Fibroblast of skin of right biceps (primary cell): ENCODE results near the gene ADAD2.

Experiments
- DNase-seq: peaks from one replicate; pipeline ENCODE4 v3.0.0-alpha.2; 2013

The ADAD2 gene

GRCh38 chr16:84226026-84226425, 35.1 kb downstream of the ADAD2 start:
- DNase-seq: no peak

GRCh38 chr16:84227548-84227947, 36.6 kb downstream of the ADAD2 start:
- DNase-seq: no peak

DNA sequence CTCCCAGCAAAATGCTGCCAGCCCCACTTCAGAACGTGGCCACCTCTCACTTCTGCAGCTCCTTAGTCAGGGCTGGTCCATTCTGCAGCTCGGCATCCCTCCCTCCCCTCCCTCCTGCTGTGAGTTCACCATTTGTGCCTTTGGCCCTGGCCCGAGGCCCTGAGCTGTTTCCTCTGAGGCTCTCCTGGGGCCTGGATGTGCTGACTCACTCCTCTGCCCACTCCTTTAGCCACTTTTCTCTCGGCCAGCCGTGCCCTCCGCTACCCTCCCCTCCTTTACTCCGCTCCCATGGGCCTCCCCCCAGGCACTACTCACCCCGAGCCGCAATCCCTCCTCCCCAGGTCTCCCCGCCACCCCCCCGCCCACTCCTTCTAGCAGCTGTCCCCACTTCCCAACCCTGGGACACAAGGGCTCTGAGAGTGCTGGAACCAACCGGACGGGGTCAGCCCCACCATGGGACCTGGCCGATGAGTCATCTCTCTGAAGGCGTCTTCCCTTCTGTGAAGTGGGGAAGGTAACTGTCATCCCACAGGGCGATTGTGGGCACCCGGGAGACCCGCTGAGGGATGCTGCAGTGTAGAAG, 37.4 kb downstream of the ADAD2 start:
- DNase-seq: peak; percentile 74

DNA sequence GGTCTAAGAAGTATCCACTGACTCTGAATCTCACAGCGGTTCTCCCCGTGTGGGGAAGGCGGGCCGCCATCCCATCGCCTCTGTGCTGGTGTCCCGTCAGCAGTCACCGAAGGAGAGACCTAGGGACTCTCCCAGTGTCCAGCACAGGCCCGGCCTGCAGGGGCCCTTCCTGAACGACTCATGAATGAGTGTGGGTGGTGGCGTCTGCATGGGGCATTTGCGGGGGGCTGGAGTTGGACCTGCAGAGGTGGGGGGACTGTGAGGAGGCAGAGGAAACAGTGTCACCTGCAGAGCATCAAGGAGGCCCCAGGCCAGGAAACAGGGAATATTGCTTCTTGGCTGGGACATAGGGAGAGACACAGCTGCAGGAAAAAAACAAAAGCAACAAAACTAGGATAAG, 38.5 kb downstream of the ADAD2 start:
- no peak for DNase-seq

DNA sequence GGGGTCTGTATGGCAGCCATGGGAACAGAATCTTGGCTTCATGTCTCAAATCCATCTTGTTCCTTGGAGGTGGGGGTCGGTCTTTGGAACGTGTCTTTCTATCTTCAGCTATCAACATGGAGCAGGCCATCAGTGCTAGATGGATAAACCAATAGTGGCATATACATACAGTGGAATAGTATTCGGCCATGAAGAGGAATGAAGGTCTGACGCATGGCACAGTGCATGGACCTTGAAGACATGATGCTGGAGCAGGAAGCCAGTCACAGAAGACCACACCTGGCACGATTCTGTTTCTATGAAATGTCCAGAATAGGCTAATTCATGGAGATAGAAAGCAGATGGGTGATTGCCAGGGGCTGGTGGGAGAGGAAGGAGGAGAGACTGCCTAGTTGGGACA, 41.1 kb downstream of the ADAD2 start:
- no peak for DNase-seq

- no peak for DNase-seq
These were observed 42.0 kb downstream of the ADAD2 start for GRCh38 chr16:84232969-84233368.

GRCh38 chr16:84233748-84234147, 42.8 kb downstream of the ADAD2 start:
- no peak for DNase-seq

GRCh38 chr16:84234321-84235241, 43.6 kb downstream of the ADAD2 start:
- DNase-seq: no peak

- no peak for DNase-seq
These were observed 45.7 kb downstream of the ADAD2 start for GRCh38 chr16:84236671-84237070.

DNA sequence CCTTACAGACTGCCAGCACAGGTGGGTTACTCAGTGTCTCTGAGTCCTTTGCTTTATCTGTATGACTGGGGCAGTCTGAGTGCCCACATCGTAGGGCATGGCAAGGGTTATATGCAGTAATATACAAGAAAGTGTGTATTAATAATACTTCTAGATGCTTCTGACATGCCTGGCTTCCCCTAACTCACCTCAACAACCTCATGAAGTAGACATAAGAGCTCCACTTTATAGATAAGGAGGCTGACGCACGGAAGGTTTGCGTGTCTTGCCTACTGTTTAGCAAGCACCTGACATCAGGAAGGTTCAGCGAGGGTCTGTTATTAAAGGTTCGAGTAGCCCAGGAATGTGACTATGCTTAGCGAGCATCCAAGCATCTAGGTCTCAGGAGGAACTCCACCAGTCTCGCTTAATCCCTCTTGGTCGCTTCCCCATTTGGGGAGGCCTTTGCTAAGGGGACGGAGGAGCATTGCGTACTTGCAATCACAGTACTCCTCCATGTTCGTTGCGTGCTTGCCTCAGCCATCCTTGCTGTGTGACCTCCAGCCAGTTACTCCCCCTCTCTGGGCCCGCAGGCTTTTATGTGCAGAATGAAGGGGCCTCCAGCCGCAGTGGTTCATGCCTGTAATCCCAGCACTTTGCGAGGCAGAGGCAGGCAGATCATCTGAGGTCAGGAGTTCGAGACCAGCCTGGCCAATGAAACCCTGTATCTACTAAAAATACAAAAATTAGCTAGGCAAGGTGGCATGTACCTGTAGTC, 47.2 kb downstream of the ADAD2 start:
- DNase-seq: no peak

GRCh38 chr16:84239141-84239769, 48.3 kb downstream of the ADAD2 start:
- no peak for DNase-seq

GRCh38 chr16:84239909-84240308, 49.0 kb downstream of the ADAD2 start, which contains the start of gene KCNG4:
TSS of gene KCNG4 (minus strand) at chr16:84240012. CDS start at chr16:84237485, 2,527 bp downstream.
- DNase-seq: no peak

DNA sequence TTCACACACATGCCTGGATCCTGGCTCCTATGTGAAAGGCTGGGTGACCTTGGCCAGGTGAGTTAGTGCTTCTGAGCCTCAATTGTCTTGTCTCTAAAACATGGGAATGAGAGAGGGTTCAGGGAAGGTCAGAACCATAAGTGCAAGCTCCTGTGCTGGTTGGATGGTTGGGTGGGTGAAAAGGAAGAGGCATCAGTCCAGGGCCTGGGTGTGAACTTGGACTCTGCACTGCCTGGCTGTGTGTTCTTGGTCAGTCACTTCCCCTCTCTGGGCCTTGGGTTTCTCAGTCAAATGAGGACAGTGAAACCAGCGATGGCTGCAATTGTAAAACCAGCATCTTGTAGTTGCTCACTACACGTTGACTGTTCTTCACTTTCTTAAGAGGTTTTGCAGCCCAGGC, 49.5 kb downstream of the ADAD2 start:
- DNase-seq: no peak

- no peak for DNase-seq
These were observed 50.8 kb downstream of the ADAD2 start for GRCh38 chr16:84241778-84242177.

DNA sequence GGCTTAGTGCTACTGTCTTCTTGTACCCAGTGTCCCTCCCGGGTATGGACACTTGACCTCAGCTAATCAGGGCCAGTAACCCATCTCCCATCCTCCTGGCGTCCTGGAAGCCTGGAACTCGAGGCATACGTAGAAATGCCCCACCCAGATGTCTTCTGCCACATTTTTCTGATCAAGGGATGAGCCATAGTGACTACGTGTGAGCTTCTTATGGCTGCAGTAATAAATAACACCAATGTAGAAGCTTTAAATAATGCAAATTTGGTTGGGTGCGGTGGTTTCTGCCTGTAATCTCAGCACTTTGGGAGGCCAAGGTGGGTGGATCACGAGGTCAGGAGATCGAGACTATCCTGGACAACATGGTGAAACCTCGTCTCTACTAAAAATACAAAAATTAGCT, 51.9 kb downstream of the ADAD2 start:
- DNase-seq: no peak

GRCh38 chr16:84243732-84244131, 52.8 kb downstream of the ADAD2 start:
- DNase-seq: no peak

GRCh38 chr16:84244728-84245127, 53.8 kb downstream of the ADAD2 start:
- DNase-seq: no peak

DNA sequence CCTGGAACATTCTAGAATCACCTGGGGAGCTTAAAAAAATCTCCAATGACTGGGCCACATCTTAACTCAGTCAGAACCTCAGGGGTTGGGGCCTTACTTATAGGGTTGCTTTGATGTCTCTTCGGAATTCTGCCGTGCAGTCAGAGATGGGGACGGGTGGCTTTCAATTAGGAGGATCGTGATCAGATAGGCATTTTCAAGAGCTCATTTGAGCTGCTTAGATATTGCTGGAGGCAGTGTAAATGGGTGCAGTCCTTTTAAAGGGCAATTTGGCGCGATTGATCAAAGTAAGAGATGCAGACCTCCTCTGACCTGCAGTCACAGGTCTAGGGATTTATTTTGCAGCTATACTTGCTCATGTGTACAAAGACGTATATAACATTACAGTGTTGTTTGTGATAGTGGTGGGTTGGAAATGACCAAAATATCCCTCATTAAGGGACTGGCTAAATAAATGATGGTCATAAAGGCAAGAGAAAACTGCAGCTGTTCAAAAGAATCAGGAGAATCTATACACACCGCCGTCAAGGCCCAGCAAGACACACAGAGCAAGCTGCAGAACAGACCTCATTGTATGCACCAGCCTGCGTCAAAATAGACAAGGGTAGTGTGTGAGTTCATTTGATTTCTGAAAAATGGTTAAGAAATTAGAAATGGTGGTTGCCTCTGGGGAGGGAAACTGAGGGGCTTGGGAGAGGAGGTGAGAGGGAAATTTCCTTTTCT, 55.2 kb downstream of the ADAD2 start:
- DNase-seq: no peak

DNA sequence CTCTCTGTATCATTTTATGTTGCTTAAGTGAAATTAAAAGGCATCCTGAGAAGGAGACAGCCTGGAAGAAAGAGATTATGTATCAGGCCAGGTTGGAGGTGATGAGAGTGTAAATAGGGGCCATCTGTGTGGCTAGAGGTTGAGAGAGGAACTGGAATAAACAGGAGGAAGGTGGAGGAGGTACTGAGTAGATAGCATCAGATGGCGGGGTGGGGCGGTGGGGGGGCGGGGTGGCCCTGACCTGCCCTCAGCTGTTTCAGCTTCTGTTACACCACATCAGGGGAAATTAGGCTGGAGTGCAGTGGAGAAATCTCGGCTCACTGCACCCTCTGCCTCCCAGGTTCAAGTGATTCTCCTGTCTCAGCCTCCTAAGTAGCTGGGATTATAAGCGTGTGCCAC, 55.7 kb downstream of the ADAD2 start:
- DNase-seq: no peak
